AG20443 (cell line): ENCODE data around the gene NXPH4.

Source experiments
- DNase-seq: peaks from one replicate; pipeline ENCODE4 v3.0.0; 2012; ENCODE audit warnings: low spot score, mixed read lengths

NXPH4 gene

GRCh38 chr12:57216014-57216911 lies at the start of gene NXPH4:
Gene NXPH4, plus strand, starts transcription at chr12:57216794. Its CDS starts 176 bp downstream, at chr12:57216970.
- DNase-seq: peak; percentile 73

GRCh38 chr12:57166971-57167371 lies 49.6 kb upstream of the NXPH4 start:
- peak; percentile 82 for DNase-seq

- DNase-seq: no peak
These were observed 48.5 kb upstream of the NXPH4 start for GRCh38 chr12:57168058-57168457.

GRCh38 chr12:57169046-57169795 lies 47.4 kb upstream of the NXPH4 start:
- no peak for DNase-seq

GRCh38 chr12:57169969-57170368 lies 46.6 kb upstream of the NXPH4 start:
- DNase-seq: no peak

GRCh38 chr12:57170408-57170807 lies 46.2 kb upstream of the NXPH4 start:
- no peak for DNase-seq

- no peak for DNase-seq
These were observed 45.7 kb upstream of the NXPH4 start for GRCh38 chr12:57170927-57171326.

- peak; percentile 78 for DNase-seq
These were observed 44.9 kb upstream of the NXPH4 start for GRCh38 chr12:57171668-57172067.

GRCh38 chr12:57173089-57173488 lies 43.5 kb upstream of the NXPH4 start:
- peak; percentile 50 for DNase-seq

- no peak for DNase-seq
These were observed 42.9 kb upstream of the NXPH4 start for GRCh38 chr12:57173683-57174082.

- peak; percentile 87 for DNase-seq
These were observed 41.0 kb upstream of the NXPH4 start for GRCh38 chr12:57175428-57176138.

GRCh38 chr12:57176139-57176477 lies 40.5 kb upstream of the NXPH4 start:
- DNase-seq: no peak

GRCh38 chr12:57176846-57177245 lies 39.7 kb upstream of the NXPH4 start:
- no peak for DNase-seq

- no peak for DNase-seq
These were observed 39.2 kb upstream of the NXPH4 start for GRCh38 chr12:57177354-57177753.

GRCh38 chr12:57178213-57178612 lies 38.4 kb upstream of the NXPH4 start:
- no peak for DNase-seq

- no peak for DNase-seq
These were observed 37.1 kb upstream of the NXPH4 start for GRCh38 chr12:57179331-57180086.

- DNase-seq: no peak
These were observed 36.1 kb upstream of the NXPH4 start for GRCh38 chr12:57180321-57180989.

GRCh38 chr12:57181072-57181471 lies 35.5 kb upstream of the NXPH4 start:
- no peak for DNase-seq

GRCh38 chr12:57181561-57182155 lies 34.9 kb upstream of the NXPH4 start:
- peak; percentile 41 for DNase-seq

GRCh38 chr12:57182918-57183575 lies 33.5 kb upstream of the NXPH4 start:
- peak; percentile 91 for DNase-seq
